IMR-90 (cell line): ENCODE results near the gene DAZ1. TPM values are rescaled to one million over a fixed set of nuclear protein-coding genes. Genes with fewer than 3 reads are reported as not detected.
"Not testable (repeated sequence)": the region's sequence is repeated elsewhere in the genome, so short reads cannot be mapped to it uniquely, and the experiment has no call there.

Experiments used
- ATAC-seq: fragments of 200-7000 bp; cut with Tn5 transposase; 2 replicates; pipeline ENCODE4 v1.9.1; 2020; ENCODE audit warnings: low read depth, mild to moderate bottlenecking, moderate library complexity
- BruUV-seq: library from RNA; stranded (reverse); fragments of 400-500 nt; replicated peaks from 2 replicates; lab custom pipeline; 2021; lab: Mats Ljungman, UMichigan
- CTCF ChIA-PET: fragments of 300-600 bp; formaldehyde crosslinking; extraction: SDS; loops from one replicate; lab custom pipeline; 2021; ENCODE audit warnings: antibody characterized with exemption; lab: Yijun Ruan, JAX
- POLR2A ChIA-PET: fragments of 300-600 bp; sonication (Branson Sonifier 250); formaldehyde crosslinking; loops from one replicate; lab custom pipeline; 2022; ENCODE audit warnings: antibody characterized with exemption; ENCODE audit not compliant: unreplicated experiment; lab: Charles Lee
- DNase-seq: peaks from one replicate; pipeline ENCODE4 v3.0.0; 2013
- H2AFZ ChIP-seq: replicated peaks from 2 replicates; pipeline ENCODE3; 2013; ENCODE audit warnings: low read length, mild to moderate bottlenecking; ENCODE audit not compliant: poor library complexity
- H2AK5ac ChIP-seq: 2 replicates; pipeline ENCODE4 v1.6.1; 2013; ENCODE audit warnings: low read depth, low read length, inconsistent platforms
- H2AK9ac ChIP-seq: replicated peaks from 2 replicates; pipeline ENCODE3; 2013; ENCODE audit warnings: mild to moderate bottlenecking, low read depth, low read length, moderate library complexity; ENCODE audit not compliant: poor library complexity
- H2BK120ac ChIP-seq: 2 replicates; pipeline ENCODE4 v1.6.1; 2013; ENCODE audit warnings: low read depth, low read length, inconsistent platforms
- H2BK15ac ChIP-seq: 3 replicates; pipeline ENCODE4 v1.6.1; 2013; ENCODE audit warnings: low read depth, low read length, inconsistent platforms
- H2BK20ac ChIP-seq: 2 replicates; pipeline ENCODE4 v1.6.1; 2013; ENCODE audit warnings: low read depth, mild to moderate bottlenecking, inconsistent platforms, low read length, moderate library complexity
- H2BK5ac ChIP-seq: 2 replicates; pipeline ENCODE4 v1.6.1; 2013; ENCODE audit warnings: mild to moderate bottlenecking, low read depth, low read length, inconsistent platforms; ENCODE audit not compliant: poor library complexity, severe bottlenecking
- H3K14ac ChIP-seq: replicated peaks from 2 replicates; pipeline ENCODE4 v1.6.1; 2013; ENCODE audit warnings: low read depth, low read length, inconsistent platforms
- H3K18ac ChIP-seq: 2 replicates; pipeline ENCODE4 v1.6.1; 2013; ENCODE audit warnings: low read depth, low read length, control low read depth
- H3K23ac ChIP-seq: 2 replicates; pipeline ENCODE4 v1.6.1; 2013; ENCODE audit warnings: low read depth, low read length, inconsistent platforms
- H3K27ac ChIP-seq: 2 replicates; pipeline ENCODE4 v1.5.1; 2013; ENCODE audit warnings: mild to moderate bottlenecking, control low read depth, low read length; ENCODE audit not compliant: insufficient read depth
- H3K27me3 ChIP-seq: 2 replicates; pipeline ENCODE4 v1.6.1; 2013; ENCODE audit warnings: low read length; ENCODE audit not compliant: control insufficient read depth, insufficient read depth
- H3K36me3 ChIP-seq: 2 replicates; pipeline ENCODE4 v1.6.1; 2013; ENCODE audit warnings: low read length, mixed read lengths; ENCODE audit not compliant: control insufficient read depth, insufficient read depth
- H3K4ac ChIP-seq: 2 replicates; pipeline ENCODE4 v1.6.1; 2013; ENCODE audit warnings: low read depth, low read length, inconsistent platforms
- H3K4me1 ChIP-seq: 2 replicates; pipeline ENCODE4 v1.6.1; 2013; ENCODE audit warnings: low read length, mixed read lengths; ENCODE audit not compliant: control insufficient read depth, insufficient read depth
- H3K4me2 ChIP-seq: 2 replicates; pipeline ENCODE4 v1.6.1; 2013; ENCODE audit warnings: low read depth, mild to moderate bottlenecking, control low read depth, low read length, moderate library complexity
- H3K4me3 ChIP-seq: 2 replicates; pipeline ENCODE4 v1.5.1; 2013; ENCODE audit warnings: low read depth, mild to moderate bottlenecking, control low read depth, low read length, moderate library complexity; ENCODE audit not compliant: insufficient read depth
- H3K56ac ChIP-seq: 2 replicates; pipeline ENCODE4 v1.6.1; 2013; ENCODE audit warnings: low read length, inconsistent platforms; ENCODE audit not compliant: insufficient read depth; ENCODE audit errors: extremely low read depth
- H3K79me1 ChIP-seq, 2 experiments: 2 replicates each; pipeline ENCODE4 v1.6.1; 2013; ENCODE audit warnings: low read length in 2 of 2, inconsistent platforms in 1 of 2, low read depth in 1 of 2
- H3K9ac ChIP-seq: 2 replicates; pipeline ENCODE4 v1.6.1; 2013; ENCODE audit warnings: low read depth, low read length, control low read depth
- H3K9me1 ChIP-seq: 2 replicates; pipeline ENCODE4 v1.6.1; 2013; ENCODE audit warnings: low read length, inconsistent platforms; ENCODE audit not compliant: insufficient read depth
- H3K9me3 ChIP-seq: 2 replicates; pipeline ENCODE4 v1.6.1; 2013; ENCODE audit warnings: low read length; ENCODE audit not compliant: control insufficient read depth, insufficient read depth
- H4K20me1 ChIP-seq: 2 replicates; pipeline ENCODE4 v1.6.1; 2013; ENCODE audit warnings: low read length, inconsistent platforms; ENCODE audit not compliant: insufficient read depth
- H4K5ac ChIP-seq: 2 replicates; pipeline ENCODE4 v1.6.1; 2013; ENCODE audit warnings: mild to moderate bottlenecking, low read depth, low read length, control low read depth
- H4K8ac ChIP-seq, 2 experiments: 2 replicates each; pipeline ENCODE4 v1.6.1; 2013; ENCODE audit warnings: low read depth in 2 of 2, low read length in 2 of 2, control low read depth in 1 of 2, inconsistent platforms in 1 of 2
- H4K91ac ChIP-seq: 2 replicates; pipeline ENCODE4 v1.6.1; 2013; ENCODE audit warnings: low read depth, low read length, inconsistent platforms; ENCODE audit not compliant: insufficient read depth
- WGBS, 2 experiments: methylation state at CpG; one replicate each; pipeline versions ENCODE4 v1.1.5 to v1.1.7; 2013; ENCODE audit warnings: missing lambda C conversion rate in 2 of 2; ENCODE audit not compliant: insufficient read length in 1 of 2; ENCODE audit errors: extremely low coverage in 2 of 2; 5-methylcytosine and 5-hydroxymethylcytosine counted together
- dilution Hi-C: fragments of 300-500 bp; cut with HindIII; formaldehyde crosslinking; loops from one replicate; pipeline ENCODE4 v1.14.3; 2018; ENCODE audit warnings: low sequenced_read_pairs; ENCODE audit not compliant: unreplicated experiment
- in situ Hi-C: fragments of 300-500 bp; cut with MboI; formaldehyde crosslinking; loops from 3 replicates; pipeline ENCODE4 v1.14.3; 2019; ENCODE audit warnings: low sequenced_read_pairs, inconsistent platforms, mixed read lengths
- intact Hi-C: fragments of 100-400 bp; cut with micrococcal nuclease; formaldehyde crosslinking; loops from 2 replicates; pipeline ENCODE4 v1.10.0; 2022
- polyA plus RNA-seq, 3 experiments: library from polyadenylated mRNA; depleted of rRNA; stranded (reverse); fragments of >200 nt; gene quantifications; 2 replicates each; pipeline ENCODE4 v1.2.3, GENCODE V29; 2012; ENCODE audit warnings: low replicate concordance in 1 of 3
- total RNA-seq: library from RNA; depleted of rRNA; stranded (reverse); fragments of >200 nt; gene quantifications from 2 replicates; pipeline ENCODE4 v1.2.3, GENCODE V29; 2012

The DAZ1 gene
- total and polyA plus RNA-seq, 2 of the 4 experiments (the other 2 are of a cell fraction): not detected

DNA sequence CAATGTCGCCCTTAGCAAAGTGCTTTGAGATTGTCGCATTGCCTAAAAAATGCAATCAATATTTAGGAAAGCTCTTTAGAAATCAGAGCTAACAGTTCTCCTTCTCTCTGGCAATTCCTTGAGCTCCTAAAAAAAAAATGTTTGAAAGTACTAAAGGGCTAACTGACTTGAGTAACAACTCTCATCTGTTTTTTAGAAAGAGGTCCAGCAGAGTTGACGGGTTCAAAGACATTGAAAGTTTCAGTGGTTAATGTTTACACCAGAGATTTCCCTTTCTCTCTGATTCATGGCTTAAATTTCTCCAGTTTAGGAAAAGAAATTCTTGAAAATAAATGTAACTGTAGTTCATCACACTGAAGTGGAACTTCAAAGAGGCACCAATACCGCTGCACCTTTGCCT, 11.9 kb upstream of the DAZ1 start:
- H2AK5ac ChIP-seq, H4K8ac ChIP-seq, H3K9me1 ChIP-seq, H2BK15ac ChIP-seq, in situ Hi-C loops, H2AFZ ChIP-seq, H3K79me1 ChIP-seq, H2BK20ac ChIP-seq, H3K4ac ChIP-seq, dilution Hi-C loops, H2BK120ac ChIP-seq, H3K4me2 ChIP-seq, H3K9me3 ChIP-seq, H4K91ac ChIP-seq, H4K5ac ChIP-seq, BruUV-seq, H3K18ac ChIP-seq, DNase-seq, intact Hi-C loops, ATAC-seq, H3K27ac ChIP-seq, H3K56ac ChIP-seq, H3K27me3 ChIP-seq, H2BK5ac ChIP-seq, H3K36me3 ChIP-seq, CTCF ChIA-PET, H3K4me3 ChIP-seq, H3K14ac ChIP-seq, H3K4me1 ChIP-seq, H3K9ac ChIP-seq, H3K23ac ChIP-seq, H4K20me1 ChIP-seq, POLR2A ChIA-PET, H2AK9ac ChIP-seq: not testable (repeated sequence)
- no CpG with 5 or more reads among the region's 4 CpGs for WGBS, 2 experiments

- H3K14ac ChIP-seq, H3K4me1 ChIP-seq, in situ Hi-C loops, H3K79me1 ChIP-seq, dilution Hi-C loops, H2AFZ ChIP-seq, H3K27me3 ChIP-seq, H3K18ac ChIP-seq, H2AK5ac ChIP-seq, H3K4me3 ChIP-seq, H3K27ac ChIP-seq, BruUV-seq, H3K9me3 ChIP-seq, H3K9ac ChIP-seq, DNase-seq, H4K91ac ChIP-seq, H2BK20ac ChIP-seq, CTCF ChIA-PET, H4K8ac ChIP-seq, H2BK120ac ChIP-seq, H2BK5ac ChIP-seq, H4K5ac ChIP-seq, H2BK15ac ChIP-seq, H3K23ac ChIP-seq, ATAC-seq, H3K4ac ChIP-seq, POLR2A ChIA-PET, H3K4me2 ChIP-seq, H3K36me3 ChIP-seq, H4K20me1 ChIP-seq, H3K9me1 ChIP-seq, H3K56ac ChIP-seq, intact Hi-C loops, H2AK9ac ChIP-seq: not testable (repeated sequence)
- no CpG with 5 or more reads among the region's 4 CpGs for WGBS, 2 experiments
Measured at GRCh38 chrY:23209802-23210495, 11.1 kb upstream of the DAZ1 start.
